SK-N-MC (cell line): ENCODE data around the gene GPR83.

Experiments
- EZH2 ChIP-seq: fragments of 200-600 bp; sonication (generic); IDR thresholded peaks from one replicate; pipeline ENCODE4 v1.6.1; 2017; ENCODE audit warnings: antibody characterized with exemption
- FOXP2 ChIP-seq: optimal IDR thresholded peaks from 2 replicates; pipeline ENCODE3; 2011; ENCODE audit warnings: mild to moderate bottlenecking, moderate library complexity; ENCODE audit not compliant: insufficient read depth; ENCODE audit errors: extremely low read length, control extremely low read depth
- POLR2AphosphoS5 ChIP-seq: IDR thresholded peaks from 2 replicates; pipeline ENCODE4 v1.6.1; 2012; ENCODE audit warnings: mild to moderate bottlenecking, low read depth, low read length, borderline replicate concordance

DNA sequence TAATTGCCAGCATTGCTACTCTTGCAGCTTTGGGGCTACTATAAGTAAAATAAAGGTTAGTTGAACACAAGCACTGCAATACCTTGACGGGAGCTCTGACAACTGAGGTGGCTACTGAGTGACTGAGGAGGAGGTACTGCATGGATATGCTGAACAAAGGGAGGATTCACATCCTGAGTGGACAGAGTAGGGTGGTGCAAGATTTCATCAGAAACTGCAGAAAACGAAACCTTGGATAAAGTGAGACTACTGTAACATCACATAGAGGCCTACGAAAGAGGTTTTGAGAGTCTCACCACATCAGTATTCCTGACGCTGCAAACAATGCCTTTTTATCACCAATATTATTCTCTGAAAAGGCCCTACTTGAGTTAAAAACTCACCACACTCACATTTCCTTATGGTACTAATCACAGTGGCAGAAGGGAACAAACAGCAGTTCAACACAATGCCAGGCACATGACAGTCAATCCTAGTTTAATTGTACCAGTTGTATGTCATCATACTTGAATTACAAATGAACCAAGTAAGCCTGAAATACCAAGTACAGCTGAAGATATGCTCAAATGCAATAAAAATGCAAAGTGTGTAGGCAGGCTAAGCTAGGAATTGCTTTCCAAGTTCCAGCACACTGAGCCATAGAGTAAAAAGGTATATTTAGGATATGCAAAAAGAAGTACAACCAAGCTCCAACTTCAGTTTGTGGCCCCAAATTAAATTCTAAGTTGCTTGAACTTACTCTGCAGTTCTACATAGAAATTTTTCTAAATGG, 4.0 kb upstream of the GPR83 start:
- TF ChIP-seq POLR2AphosphoS5 (no peak), EZH2 (no peak), FOXP2 (no peak)
